Neural cell (in vitro differentiated cells): ENCODE data around the gene LDB2.

Source experiments
- CTCF ChIP-seq: fragments of 450-650 bp; IDR thresholded peaks from 2 replicates; pipeline ENCODE4 v1.5.1; 2014; ENCODE audit warnings: antibody characterized with exemption, mild to moderate bottlenecking, moderate library complexity; ENCODE audit not compliant: poor library complexity, severe bottlenecking
- EZH2 ChIP-seq: fragments of 200-600, 300-800 bp; shearing (Covaris generic), sonication (generic); IDR thresholded peaks from 2 replicates; pipeline ENCODE4 v1.6.1; 2014; ENCODE audit warnings: antibody characterized with exemption, low read length, borderline replicate concordance, mild to moderate bottlenecking; ENCODE audit not compliant: insufficient read depth, poor library complexity, severe bottlenecking
- RAD21 ChIP-seq: fragments of 450-650 bp; conservative IDR thresholded peaks from 2 replicates; pipeline ENCODE4 v1.6.1; 2014; ENCODE audit warnings: antibody characterized with exemption, mild to moderate bottlenecking, moderate library complexity
- REST ChIP-seq: IDR thresholded peaks from 2 replicates; pipeline ENCODE4 v1.6.1; 2012; ENCODE audit warnings: borderline replicate concordance

GRCh38 chr4:16750216-16750615, 148.2 kb downstream of the LDB2 start:
- TF ChIP-seq RAD21 (no peak), REST (no peak), CTCF (no peak), EZH2 (no peak)
